HG02885 (cell line): ENCODE results near the gene STOML2.

Experiments used
- ATAC-seq: cut with Tn5 transposase; IDR thresholded peaks from one replicate; pipeline ENCODE4 v1.9.1; 2021; ENCODE audit warnings: mild to moderate bottlenecking; ENCODE audit not compliant: unreplicated experiment, poor library complexity

The STOML2 gene

DNA sequence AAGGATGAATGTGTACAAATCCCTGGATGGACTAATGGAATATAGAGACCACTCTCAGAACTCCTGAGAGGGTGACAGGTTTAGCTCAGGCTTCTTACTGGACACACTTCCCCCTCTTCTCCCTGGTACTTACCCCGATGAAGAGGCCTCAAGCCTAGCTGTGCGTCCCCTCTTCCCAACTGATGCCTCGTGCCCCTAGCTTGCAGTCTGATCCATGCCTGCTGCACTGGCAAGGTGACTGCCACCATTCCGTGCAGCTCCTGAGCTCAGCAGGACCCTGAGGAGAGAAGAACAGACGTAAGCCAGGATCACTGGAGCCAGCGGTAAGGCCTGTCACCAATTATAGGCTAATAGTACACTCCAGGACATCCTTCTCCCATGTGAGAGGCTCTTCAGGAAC, 5.5 kb upstream of the STOML2 start:
- ATAC-seq: no peak

DNA sequence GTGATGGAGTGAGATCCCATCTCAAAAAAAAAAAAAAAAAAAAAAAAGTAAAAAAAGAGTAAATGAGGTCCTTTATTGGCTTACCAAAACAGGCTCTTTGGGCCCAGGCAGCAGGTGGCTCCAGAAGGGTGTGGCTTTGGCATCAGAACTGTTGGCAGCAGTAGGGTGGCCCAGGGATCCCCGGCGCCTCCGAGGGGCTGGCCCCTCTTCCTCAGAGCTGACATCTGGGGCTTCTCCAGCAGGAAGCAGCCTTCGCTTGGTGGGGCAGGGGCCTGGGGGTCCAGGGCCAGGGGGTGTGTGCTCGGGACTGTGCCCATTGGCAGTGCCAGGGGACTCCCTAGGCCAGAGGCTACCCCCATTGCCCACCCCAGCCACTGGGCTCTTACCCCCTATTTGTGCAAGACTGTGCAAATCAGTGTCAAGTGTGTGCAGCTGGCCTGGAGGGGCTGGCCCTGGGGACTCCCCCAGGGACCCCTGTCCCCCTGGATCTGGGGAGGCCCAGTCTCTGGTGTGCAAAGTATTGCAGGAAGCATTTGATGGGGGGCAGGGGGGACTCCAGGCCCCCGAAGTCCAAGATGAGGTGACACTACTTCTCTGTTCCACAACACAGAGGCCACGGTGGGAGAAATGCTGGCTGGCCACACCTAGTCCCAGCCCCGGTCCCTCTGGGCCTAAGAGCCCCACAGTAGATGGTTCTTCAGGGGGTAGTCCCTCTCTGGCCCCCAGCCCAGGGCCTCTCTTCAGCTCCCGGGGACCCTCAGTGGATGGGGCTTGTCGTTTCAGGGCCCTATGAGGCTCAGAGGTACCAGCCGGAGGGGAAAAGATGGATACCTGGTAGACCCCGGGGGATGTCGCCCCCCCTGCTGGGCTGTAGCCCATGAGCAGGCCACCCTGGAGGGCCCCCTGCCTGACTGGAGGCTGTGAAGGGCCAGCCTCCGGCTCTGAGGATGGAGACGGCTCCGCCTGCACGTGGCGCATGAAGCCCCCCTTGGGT, 4.7 kb upstream of the STOML2 start:
- ATAC-seq: no peak

DNA sequence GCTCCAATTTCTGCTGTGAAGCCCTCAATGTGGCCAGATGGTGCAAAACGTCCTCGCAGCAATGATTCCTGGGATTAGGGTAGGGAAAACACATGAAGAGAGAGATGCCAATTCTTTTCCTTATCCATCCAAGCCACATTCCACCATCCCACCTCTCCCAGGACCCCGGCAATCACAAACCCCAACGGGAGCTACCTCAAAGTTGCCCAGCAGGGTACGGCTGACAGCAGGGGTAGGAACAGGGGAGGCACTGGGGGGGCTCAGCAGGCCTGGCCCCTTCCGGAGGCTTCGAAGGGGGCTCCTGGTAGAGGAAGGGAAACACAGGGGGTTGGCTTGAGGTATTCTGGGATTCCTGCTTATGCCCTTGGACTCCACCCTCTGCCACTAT, 3.4 kb upstream of the STOML2 start:
- ATAC-seq: no peak

DNA sequence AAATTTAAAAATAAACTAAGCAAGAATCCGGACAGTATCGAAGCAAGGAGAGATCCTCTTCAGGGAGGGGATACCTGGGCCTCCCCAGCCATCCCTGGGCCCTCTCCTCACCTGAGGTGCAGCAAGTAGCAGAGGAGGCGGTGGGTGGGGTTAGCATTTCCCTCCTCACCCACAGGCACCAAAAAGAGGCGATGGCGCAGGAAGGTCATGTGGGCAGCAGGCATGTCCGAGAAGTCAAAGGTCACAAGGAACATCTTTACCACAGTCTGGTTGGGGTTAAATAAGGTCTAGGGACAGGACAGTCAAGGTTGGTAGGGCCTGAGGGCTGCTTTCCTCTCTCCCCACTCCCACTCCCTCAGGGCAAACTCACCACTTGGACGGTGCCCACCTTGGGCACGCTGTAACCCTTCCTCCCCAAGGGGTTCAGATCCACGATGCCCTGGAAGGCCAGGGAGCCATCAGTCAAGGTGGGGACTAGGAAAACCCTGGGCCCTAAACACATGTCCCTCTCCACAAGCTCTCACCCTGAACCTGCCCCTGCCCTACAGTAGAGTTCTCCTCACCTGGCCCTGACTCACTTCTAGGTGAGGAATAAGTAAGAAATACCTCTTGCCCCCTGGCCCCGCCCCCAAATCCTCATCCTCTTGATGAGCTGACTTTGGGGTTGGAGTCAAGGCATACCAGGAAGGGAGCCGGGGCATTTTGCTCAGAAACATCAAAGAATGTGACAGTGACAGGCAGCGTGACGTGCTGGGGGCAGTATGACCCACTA, 2.8 kb upstream of the STOML2 start:
- no peak for ATAC-seq

DNA sequence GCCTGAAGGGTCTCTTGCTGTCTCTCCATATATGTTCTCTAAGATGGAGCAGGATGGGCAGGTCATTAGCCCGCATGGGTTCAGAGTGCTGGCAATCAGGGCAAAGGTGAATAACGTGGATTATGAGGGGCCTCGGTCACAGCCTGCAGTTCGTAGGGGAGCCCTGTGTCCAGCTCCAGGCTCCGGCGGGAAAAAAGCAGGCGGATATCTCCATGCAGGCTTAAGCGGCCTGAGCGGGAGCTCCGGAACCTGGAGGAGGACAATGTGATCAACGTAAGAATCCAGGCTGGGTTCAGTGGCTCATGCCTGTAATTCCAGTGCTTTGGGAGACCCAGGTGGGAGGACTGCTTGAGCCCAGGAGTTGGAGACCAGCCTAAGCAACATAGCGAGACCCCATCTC, 2.2 kb upstream of the STOML2 start:
- ATAC-seq: no peak

DNA sequence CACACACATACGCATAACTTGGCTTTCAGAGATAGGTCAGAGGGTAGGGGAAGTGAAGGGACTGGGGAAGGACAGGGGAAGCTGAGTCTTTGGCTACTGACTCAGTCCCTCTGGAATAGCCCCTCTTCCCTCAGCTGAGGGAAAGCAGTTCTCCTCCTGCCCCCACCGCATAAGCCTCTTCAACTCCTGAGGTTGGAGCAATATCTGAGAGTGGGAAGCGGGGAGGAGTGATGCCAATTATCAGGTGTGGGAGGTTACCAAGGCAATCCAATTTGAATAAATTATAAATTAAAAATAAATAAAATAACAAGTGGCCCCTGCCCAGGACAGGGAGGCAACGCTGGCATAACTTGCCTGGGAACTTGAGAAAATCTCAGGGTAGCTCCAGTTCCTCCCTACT, 1.7 kb upstream of the STOML2 start:
- ATAC-seq: no peak

DNA sequence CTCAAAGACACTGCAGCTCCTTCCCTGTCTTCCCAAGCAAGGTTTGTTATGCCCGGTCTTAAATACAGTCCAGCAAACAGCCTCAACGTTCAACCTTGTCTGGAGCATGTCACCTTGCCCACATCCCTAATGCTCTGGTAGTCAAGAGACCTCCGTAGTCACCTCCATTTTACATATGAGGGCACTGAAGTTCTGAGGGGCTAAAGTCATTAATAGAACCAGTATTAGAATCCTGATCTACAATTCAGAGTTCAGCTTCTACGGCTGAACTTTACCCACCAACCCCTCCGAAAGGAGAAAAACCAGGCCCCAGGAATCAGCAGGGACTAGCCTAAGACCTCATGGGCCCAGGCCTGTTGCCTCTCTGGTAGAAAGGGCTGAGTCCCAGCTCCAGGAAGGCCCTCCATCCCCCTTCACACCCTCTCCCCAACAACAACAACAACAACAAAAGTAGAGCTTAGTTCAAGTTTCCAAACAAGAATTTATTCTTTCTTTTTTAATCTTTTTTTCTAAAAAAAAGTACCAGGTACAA, 795 bp upstream of the STOML2 start:
- ATAC-seq: no peak

DNA sequence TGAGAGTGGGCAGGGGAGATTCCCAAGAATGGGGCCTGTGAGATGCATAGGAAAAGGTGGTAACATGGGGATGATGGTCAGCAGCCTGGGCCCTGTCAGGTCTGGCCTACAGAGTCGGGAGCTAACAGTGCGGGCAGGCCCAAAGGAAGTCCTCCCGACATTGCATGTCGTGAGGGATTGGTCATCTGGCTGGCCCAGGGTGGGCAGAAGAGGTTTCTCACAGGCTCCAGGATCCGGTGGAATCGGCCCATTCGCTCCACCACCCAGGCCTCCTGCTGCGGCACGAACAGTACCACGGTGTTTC, 514 bp downstream of the STOML2 start:
- no peak for ATAC-seq

DNA sequence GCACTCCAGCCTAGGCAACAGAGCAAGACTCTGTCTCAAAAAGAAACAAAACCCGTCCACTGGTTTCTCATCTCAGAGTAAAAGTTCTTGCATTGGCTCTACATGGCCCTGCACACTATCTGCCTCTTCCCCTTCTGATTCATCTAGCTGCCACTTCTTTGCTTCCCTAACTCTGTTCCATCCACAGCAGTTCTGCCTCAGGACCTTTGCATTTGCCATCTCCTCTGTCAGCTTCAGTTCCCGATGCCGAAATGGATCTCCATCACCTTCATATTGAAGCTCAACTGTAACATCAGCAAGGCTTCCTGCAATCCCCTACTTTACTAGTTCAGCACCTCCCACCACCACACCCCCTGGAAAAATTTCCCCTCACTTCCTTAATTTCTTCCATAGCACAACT, 5.4 kb downstream of the STOML2 start:
- no peak for ATAC-seq

DNA sequence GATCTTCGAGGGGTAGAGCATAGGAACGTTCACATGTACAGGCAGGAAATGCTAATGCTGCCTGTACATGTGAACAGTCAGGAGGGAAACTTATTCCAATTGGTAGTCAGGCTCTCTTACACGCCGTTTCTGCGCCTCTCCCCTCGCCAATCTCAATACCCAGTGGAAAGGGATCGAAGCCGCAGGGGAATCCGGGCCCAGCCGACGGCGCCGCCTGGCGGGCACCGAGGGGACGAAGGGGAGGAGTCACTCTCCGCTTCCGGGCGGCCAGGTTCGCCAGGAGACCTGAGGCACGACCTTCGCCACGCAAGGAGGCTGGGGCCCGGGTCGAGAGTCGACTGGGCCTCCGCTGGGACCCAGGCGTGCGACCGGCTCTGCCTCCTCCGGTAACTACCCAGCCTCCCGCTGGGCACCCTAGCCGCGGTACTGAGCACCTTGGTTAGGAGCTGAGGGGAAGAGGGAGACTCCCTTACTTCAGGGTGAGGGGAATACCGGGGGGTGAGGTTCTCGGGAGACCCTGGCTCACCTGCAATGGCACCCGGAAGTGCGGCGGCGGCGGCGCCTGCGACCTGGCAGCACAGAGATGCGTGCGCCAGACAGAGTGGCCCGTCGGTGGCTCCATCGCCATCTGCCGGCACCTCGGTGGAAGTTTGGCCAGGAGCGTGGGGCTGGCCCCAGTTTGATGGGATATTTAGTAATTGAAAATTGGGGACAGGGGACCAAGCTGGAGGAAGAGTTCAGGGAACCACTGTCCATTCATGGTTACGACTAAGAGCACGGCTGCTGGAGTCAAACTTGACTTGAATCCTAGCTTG, 6.7 kb downstream of the STOML2 start, which contains the start of gene PIGO:
Gene PIGO, minus strand, starts transcription at position 557 of the 815 bp plus-strand sequence. CDS start 1,026 bp downstream, outside the sequence.
- ATAC-seq: peak; percentile 94

DNA sequence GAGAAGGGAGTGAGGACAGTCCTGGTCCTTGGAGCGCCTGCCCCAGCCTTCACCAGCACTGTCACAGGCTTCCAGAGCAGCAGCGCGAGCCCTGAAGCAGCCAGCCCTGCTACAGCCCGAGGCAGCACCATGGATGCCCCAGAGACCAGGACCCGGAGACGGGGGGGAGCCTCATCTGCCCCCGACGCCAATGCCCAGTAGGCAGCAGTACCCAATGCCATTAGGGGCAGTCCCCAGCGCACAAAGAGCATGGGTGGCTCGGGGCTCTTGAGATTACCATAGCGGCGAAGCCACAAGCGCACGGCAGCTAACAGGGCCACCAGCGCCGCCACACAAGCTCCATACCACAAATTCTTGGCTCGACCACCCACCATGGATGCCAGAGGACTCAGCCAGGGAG, 11.4 kb downstream of the STOML2 start:
- no peak for ATAC-seq

DNA sequence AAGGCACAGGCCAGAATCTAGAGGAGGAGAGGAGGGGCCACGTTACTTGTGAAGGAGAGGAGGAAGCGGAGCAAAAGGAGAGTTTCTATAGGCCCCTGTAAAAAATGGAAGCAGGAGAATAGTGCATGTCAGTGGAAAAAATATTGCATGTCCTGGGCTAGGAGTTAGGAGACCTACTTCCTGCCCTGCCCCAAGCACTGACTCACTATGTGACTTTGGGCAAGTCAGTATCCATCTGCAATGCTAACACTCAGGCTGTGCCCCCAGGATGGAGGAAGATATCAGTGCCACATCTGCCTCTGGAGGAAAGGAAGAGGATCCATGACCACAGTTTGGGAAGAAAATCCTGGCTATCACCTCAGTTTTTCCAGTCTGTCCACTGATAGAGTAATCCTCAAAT, 13.5 kb downstream of the STOML2 start:
- ATAC-seq: no peak

DNA sequence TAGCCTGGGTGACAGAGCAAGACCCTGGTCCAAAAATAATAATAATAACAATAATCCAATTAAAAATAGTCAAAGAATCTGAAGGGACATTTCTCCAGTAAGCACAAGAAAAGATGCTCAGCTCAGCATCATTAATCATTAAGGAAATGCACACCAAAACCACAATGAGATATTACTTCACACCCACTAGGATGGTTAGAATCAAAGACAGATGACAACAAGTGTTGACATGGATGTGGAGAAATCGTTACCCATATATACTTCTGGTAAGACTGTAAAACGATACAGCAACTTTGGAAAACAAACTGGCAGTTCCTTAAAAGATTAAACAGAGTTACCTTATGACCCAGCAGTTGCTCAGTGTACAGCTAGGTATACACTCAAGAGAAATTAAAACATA, 17.9 kb downstream of the STOML2 start:
- ATAC-seq: no peak

DNA sequence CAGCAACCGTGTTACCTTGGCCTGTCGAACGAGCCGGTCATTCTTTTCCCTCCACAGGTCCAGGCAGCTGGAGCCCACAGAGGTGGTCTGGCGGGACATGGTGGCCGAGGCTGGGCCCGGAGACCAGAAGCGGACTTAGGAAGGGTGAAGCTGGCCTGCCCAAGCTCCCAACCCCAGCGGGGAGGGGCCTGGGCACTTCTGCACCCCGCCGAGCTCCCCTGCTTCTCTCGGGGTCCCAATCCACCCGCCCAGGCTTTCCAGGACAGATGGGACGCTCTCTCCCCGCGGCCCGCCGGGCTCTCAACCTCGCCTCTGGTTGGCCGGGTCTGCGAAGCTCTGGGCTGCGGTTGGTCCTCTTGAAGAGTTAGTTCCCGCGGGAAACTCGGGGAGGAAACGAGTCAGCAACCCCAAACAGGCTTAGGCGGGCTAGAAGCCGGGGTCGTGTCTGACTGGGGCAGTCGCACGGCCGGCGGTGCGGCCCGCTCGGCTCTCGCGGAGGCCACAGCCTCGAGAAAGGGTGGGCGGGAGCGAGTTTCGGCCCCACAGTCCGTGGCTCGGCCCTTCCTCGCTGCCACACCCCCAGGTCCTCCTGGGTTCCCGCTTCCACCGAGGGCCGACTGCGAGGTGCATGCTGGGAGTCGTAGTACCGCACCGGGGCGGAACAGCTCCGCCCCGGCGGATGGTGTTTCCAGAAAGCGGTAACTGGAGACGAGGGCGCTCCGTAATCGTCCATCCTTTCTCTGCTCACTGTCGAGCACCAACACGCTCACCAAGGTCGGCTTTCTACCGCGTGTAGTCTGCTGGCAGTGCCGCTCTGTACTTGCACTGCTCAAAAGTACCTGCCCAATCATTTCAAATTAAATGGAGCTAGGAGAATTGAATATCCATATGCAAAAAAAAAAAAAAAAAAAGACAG, 23.2 kb downstream of the STOML2 start, which contains the start of gene FANCG:
Gene FANCG, minus strand, starts transcription at position 517 of the 916 bp plus-strand sequence. Its CDS starts 418 bp downstream, at position 99.
- peak; percentile 96 for ATAC-seq

DNA sequence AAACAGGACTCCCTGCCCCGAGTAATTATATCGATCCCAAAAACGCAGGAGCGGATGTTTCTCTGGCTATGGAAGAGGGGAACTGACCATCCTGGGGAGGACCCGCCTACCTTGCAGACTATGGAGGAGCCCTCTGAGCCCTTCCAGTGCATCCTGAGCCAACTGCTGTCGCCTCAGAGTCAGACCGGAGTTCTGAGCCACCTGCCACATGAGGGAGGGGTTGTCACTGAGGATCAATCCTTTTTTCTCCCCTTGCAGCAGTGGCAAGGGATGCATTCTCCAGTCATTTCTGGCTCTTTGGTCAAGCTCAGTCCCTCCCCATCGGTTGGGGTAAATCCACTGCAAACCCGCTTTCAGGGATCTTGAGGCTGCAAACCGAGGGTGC, 23.9 kb downstream of the STOML2 start:
- no peak for ATAC-seq

DNA sequence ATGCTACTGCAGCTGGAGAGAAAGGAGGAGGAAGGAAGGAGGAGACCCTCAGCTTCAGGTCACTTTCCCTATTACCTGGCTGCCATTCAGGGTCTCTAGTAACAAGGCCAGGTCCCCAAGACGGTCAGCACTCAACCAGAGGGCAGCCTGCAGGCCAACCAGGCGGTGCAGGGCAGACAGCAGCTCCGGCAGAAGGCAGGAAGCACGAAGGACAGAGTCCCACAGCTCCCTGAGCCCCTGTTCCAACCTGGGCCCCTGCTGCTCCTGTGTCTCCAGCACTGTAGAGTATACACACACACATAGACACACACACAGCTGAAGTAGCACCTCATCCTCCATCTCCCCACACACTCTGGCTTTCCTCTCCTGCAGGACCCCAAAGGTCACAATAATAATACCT, 24.9 kb downstream of the STOML2 start:
- ATAC-seq: no peak

DNA sequence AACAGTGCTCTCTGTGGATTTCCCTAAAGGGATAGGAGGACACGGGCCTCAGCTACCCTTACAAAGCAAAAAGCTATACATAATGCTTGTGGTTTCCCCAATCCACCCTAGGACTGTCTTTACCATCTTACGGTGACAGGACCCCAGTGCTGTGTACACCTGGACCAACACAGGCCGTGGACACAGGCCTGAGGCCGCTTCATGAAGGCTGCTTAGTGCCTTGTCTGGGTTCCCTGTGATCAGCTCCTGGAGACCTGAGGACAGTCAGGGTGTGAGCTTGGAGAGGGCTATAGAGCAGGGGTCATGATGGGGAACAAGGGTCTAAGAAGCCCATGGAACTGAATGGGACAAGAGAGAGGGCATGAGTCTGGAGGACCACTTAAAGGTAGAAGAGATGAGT, 26.1 kb downstream of the STOML2 start:
- ATAC-seq: no peak

DNA sequence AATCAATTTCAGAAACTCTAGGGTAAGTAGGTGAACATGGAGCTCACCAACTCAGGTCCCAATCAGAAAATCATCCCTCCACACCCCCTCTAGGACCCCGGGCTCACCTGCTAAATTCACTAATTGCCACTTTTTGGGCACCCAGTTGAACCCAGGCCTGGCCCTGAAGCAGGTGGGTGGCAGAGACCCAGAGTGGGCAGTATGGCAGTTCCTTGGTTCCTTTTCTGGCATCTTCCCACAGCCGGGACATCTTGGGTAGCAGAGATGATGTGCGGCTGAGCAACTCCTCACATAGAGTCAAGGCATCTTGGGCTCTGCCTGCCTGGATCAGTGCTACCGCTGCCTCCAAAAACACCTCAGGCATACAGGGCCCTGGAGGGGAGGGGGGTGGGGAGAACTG, 27.6 kb downstream of the STOML2 start:
- no peak for ATAC-seq

DNA sequence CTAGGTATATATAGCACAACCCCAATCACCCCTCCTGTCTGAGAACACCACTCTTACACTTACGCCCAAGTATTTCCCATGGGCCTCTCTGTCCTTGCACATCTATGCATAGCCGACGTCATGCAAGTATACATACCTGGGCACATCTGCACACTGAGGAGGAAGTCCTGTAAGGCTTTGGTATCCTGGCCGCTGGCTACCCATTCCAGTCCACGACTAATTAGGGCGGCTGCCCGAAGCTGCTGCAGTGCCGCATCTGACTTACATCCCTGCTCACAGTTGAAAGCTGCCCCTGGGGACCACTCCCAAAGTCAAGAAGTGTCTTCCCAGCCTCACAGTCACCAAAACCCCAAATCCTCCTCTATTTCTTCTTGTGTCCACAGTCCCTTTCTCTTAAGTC, 28.1 kb downstream of the STOML2 start:
- ATAC-seq: no peak
